Stimulated activated CD4-positive, alpha-beta T cell treated with anti-CD3 and anti-CD28 coated beads, Interleukin-2, amount 100 ng/mL, for 4 hours (primary cell): ENCODE measurements around the gene NOTCH1.
"Not testable (repeated sequence)": the region's sequence is repeated elsewhere in the genome, so short reads cannot be mapped to it uniquely, and the experiment has no call there.

Experiments
- DNase-seq: peaks from one replicate; pipeline ENCODE4 v3.0.0-alpha.2; 2020; ENCODE audit warnings: low read depth

Gene NOTCH1

GRCh38 chr9:136578915-136579649 is 33.2 kb upstream of the NOTCH1 start:
- DNase-seq = no peak

- no peak for DNase-seq
These were observed 32.7 kb upstream of the NOTCH1 start for GRCh38 chr9:136578626-136578914.

GRCh38 chr9:136577941-136578625 is 32.2 kb upstream of the NOTCH1 start:
- DNase-seq = no peak

- DNase-seq = no peak
These were observed 30.4 kb upstream of the NOTCH1 start for GRCh38 chr9:136576269-136576626.

- no peak for DNase-seq
These were observed 29.9 kb upstream of the NOTCH1 start for GRCh38 chr9:136575626-136576268.

- DNase-seq = not testable (repeated sequence)
These were observed 28.8 kb upstream of the NOTCH1 start for GRCh38 chr9:136574606-136575005.

- no peak for DNase-seq
These were observed 27.2 kb upstream of the NOTCH1 start for GRCh38 chr9:136572828-136573625.

- DNase-seq = no peak
These were observed 26.4 kb upstream of the NOTCH1 start for GRCh38 chr9:136572003-136572827.

- no peak for DNase-seq
These were observed 25.7 kb upstream of the NOTCH1 start for GRCh38 chr9:136571531-136571930.

GRCh38 chr9:136570916-136571315 is 25.1 kb upstream of the NOTCH1 start:
- no peak for DNase-seq

- no peak for DNase-seq
These were observed 24.5 kb upstream of the NOTCH1 start for GRCh38 chr9:136570191-136570845.

- no peak for DNase-seq
These were observed 23.8 kb upstream of the NOTCH1 start for GRCh38 chr9:136569526-136570148.

- no peak for DNase-seq
These were observed 22.6 kb upstream of the NOTCH1 start for GRCh38 chr9:136568288-136569081.

GRCh38 chr9:136567651-136568287 is 21.9 kb upstream of the NOTCH1 start:
- no peak for DNase-seq

GRCh38 chr9:136566901-136567300 is 21.1 kb upstream of the NOTCH1 start:
- no peak for DNase-seq

- DNase-seq = no peak
These were observed 20.7 kb upstream of the NOTCH1 start for GRCh38 chr9:136566553-136566895.

- DNase-seq = no peak
These were observed 20.1 kb upstream of the NOTCH1 start for GRCh38 chr9:136565715-136566552.

GRCh38 chr9:136565086-136565714 is 19.4 kb upstream of the NOTCH1 start:
- no peak for DNase-seq
